ENCODE measurements around the gene UBE2C. TPM values are rescaled to one million over a fixed set of nuclear protein-coding genes. Genes with fewer than 3 reads are reported as not detected.

Gene UBE2C
- total and polyA plus RNA-seq, 5 donors from 2014 or later: 1.2 to 10.0 (median 3.8) TPM

DNA sequence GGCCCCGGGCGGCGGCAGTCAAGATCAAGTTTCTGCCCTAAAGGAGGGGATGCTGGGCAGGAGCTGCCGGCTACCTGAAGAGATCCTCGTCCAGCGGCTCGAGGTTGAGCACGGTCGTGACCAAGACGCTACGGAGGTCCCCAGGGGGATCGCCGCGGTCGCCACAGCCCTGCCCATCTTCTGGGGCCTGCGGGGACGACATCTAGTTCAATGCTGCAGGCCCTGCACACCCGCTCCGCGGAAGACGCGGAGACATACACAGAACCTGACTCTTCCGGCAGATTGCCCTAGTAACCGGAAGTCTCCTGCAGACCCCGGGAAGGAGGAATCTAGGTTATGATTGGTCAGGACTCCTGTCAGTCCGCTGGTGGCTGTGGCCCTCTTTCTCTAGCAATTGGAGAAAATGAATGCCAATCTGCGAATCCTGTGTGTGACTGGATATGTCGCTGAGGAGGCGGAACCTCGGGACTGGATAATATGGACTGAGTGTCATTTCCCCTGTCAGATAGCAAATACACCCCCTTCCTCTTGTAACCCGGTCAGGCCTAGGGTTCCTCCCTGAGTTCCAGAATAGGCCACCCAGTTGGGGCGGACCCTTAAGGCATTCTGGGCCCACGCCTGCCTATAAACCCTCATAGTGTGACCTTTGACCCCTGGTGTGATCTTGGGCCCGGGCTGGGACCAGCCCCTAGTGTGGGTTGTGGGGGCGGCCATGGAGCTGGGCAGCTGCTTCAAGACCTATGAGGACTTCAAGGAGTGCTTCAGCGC, 44.9 kb downstream of the UBE2C start, which contains the start of the genes ACOT8 and ZSWIM3:
Gene ACOT8, minus strand, starts transcription at position 279 of the 768 bp plus-strand sequence. Its CDS starts 77 bp downstream, at position 202.
Gene ZSWIM3, plus strand, starts transcription at position 501 of the 768 bp plus-strand sequence. Its CDS starts 212 bp downstream, at position 713.
- peak; percentile 92 to 100 (median 99) for DNase-seq
- Mint-ChIP-seq H3K4me3 (peak within 1 kb of the TSS; percentile 88 to 99 (median 96)), H3K27me3 (no peaks in the 10 kb centered on the region), H3K27ac (peak within 1 kb of the TSS; percentile 97 to 98 (median 98)), H3K9me3 (peaks cover 0 to 2% (median 0%) of the 10 kb centered on the region in 7 donors), H3K4me1 (peaks cover 15 to 69% (median 37%) of the 10 kb centered on the region in 4 donors), H3K36me3 (peaks cover 5% of the 10 kb centered on the region)
- Histone ChIP-seq H3K27ac (ENCODE audit: insufficient read depth, low read length, poor library complexity, severe bottlenecking) (peak within 1 kb of the TSS; percentile 91), H3K27me3 (ENCODE audit: control insufficient read depth, insufficient read depth, low read length) (no peaks in the 10 kb centered on the region), H3K36me3 (ENCODE audit: control insufficient read depth, insufficient read depth, low read length) (peaks cover 11% of the 10 kb centered on the region), H3K4me1 (ENCODE audit: control insufficient read depth, insufficient read depth, low read length, poor library complexity, severe bottlenecking) (peaks cover 39% of the 10 kb centered on the region), H3K4me3 (ENCODE audit: low read depth, low read length) (peak within 1 kb of the TSS; percentile 83), H3K9me3 (ENCODE audit: control insufficient read depth in 2 of 2, low read length in 2 of 2) (no peaks in the 10 kb centered on the region)
- peak; percentile 98 to 99 for ATAC-seq (ENCODE audit: low read depth in 2 of 2)

DNA sequence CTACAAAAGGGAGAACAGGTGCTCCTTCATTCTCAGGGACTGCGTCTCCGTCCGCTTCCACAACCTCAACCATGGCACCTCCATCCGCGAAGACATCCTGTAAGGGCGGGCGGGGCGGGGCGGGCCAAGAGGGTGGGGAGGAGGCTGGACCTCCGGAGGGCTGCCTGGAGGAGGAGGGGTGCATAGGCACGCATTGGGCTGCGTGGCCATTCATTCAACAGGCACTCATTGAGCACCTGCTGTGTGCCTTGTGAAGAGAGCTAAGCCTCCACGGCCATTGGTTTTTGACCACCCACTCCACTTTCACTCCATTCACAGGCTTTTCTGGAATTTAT, 45.4 kb downstream of the UBE2C start:
- Mint-ChIP-seq H3K27me3 (no peaks in the 10 kb centered on the region), H3K4me3 (peak overlapping the region; percentile 88 to 99 (median 96)), H3K36me3 (peaks cover 4% of the 10 kb centered on the region), H3K4me1 (peaks cover 15 to 68% (median 36%) of the 10 kb centered on the region in 4 donors), H3K27ac (peak overlapping the region; percentile 97 to 98 (median 98)), H3K9me3 (peaks cover 0 to 2% (median 0%) of the 10 kb centered on the region in 7 donors)
- Histone ChIP-seq H3K27ac (ENCODE audit: insufficient read depth, low read length, poor library complexity, severe bottlenecking) (peak overlapping the region; percentile 91), H3K36me3 (ENCODE audit: control insufficient read depth, insufficient read depth, low read length) (peaks cover 11% of the 10 kb centered on the region), H3K27me3 (ENCODE audit: control insufficient read depth, insufficient read depth, low read length) (no peaks in the 10 kb centered on the region), H3K9me3 (ENCODE audit: control insufficient read depth in 2 of 2, low read length in 2 of 2) (no peaks in the 10 kb centered on the region), H3K4me1 (ENCODE audit: control insufficient read depth, insufficient read depth, low read length, poor library complexity, severe bottlenecking) (peaks cover 39% of the 10 kb centered on the region), H3K4me3 (ENCODE audit: low read depth, low read length) (peak overlapping the region; percentile 83)
- peak in 1 of 3 donors; percentile 76 for DNase-seq
- peak in 1 of 2 donors; percentile 2 for ATAC-seq (ENCODE audit: low read depth in 2 of 2)

- Histone ChIP-seq H3K4me1 (ENCODE audit: control insufficient read depth, insufficient read depth, low read length, poor library complexity, severe bottlenecking) (peaks cover 30% of the 10 kb centered on the region), H3K4me3 (ENCODE audit: low read depth, low read length) (no peak overlapping the region), H3K27me3 (ENCODE audit: control insufficient read depth, insufficient read depth, low read length) (no peaks in the 10 kb centered on the region), H3K36me3 (ENCODE audit: control insufficient read depth, insufficient read depth, low read length) (peaks cover 2% of the 10 kb centered on the region), H3K27ac (ENCODE audit: insufficient read depth, low read length, poor library complexity, severe bottlenecking) (no peak overlapping the region), H3K9me3 (ENCODE audit: control insufficient read depth in 2 of 2, low read length in 2 of 2) (no peaks in the 10 kb centered on the region)
- Mint-ChIP-seq H3K27me3 (no peaks in the 10 kb centered on the region), H3K9me3 (peaks cover 0 to 2% (median 0%) of the 10 kb centered on the region in 7 donors), H3K27ac (peak overlapping the region in 1 of 3 donors; percentile 5), H3K36me3 (peaks cover 4% of the 10 kb centered on the region), H3K4me1 (peaks cover 15 to 50% (median 33%) of the 10 kb centered on the region in 4 donors), H3K4me3 (peak overlapping the region in 1 of 4 donors; percentile 90)
- DNase-seq: no peak
- no peak for ATAC-seq (ENCODE audit: low read depth in 2 of 2)
Measured at GRCh38 chr20:45859916-45860315, 47.5 kb downstream of the UBE2C start.

DNA sequence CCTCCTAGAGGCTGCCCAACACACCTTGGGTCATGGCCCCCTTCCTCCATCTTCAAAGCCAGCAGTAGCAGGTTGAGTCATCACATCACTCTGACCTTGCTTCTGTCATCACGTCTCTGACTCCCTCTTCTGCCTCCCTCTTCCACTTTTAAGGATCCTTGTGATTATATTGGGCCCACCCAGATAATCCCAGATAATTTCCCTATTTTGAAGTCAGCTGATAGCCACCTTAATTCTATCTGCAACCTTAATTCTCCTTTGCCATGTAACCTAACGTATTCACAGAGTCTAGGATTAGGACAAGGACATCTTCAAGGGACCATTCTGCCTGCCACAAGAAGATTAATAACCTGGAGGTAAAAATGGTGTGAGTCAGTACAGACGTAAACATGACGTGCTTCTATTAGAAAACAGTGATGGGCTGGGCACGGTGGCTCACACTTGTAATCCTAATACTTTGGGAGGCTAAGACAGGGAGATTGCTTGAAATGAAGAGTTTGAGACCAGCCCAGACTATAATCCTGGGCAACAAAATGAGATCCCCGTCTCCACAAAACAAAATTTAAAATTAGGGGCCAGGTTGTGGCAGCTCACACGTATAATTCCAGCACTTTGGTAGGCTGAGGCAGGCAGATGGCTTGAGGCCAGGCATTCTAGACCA, 48.2 kb downstream of the UBE2C start:
- DNase-seq (no peak), ATAC-seq (ENCODE audit: low read depth in 2 of 2) (no peak)
- Histone ChIP-seq H3K27me3 (ENCODE audit: control insufficient read depth, insufficient read depth, low read length) (no peaks in the 10 kb centered on the region), H3K9me3 (ENCODE audit: control insufficient read depth in 2 of 2, low read length in 2 of 2) (no peaks in the 10 kb centered on the region), H3K27ac (ENCODE audit: insufficient read depth, low read length, poor library complexity, severe bottlenecking) (no peak overlapping the region), H3K36me3 (ENCODE audit: control insufficient read depth, insufficient read depth, low read length) (no peaks in the 10 kb centered on the region), H3K4me3 (ENCODE audit: low read depth, low read length) (no peak overlapping the region), H3K4me1 (ENCODE audit: control insufficient read depth, insufficient read depth, low read length, poor library complexity, severe bottlenecking) (peaks cover 22% of the 10 kb centered on the region)
- Mint-ChIP-seq H3K27me3 (no peaks in the 10 kb centered on the region), H3K4me1 (peaks cover 15 to 45% (median 32%) of the 10 kb centered on the region in 4 donors), H3K9me3 (peaks cover 0 to 2% (median 0%) of the 10 kb centered on the region in 7 donors), H3K36me3 (peaks cover 4% of the 10 kb centered on the region), H3K27ac (no peak overlapping the region), H3K4me3 (peak overlapping the region; percentile 0 to 90 (median 23))

DNA sequence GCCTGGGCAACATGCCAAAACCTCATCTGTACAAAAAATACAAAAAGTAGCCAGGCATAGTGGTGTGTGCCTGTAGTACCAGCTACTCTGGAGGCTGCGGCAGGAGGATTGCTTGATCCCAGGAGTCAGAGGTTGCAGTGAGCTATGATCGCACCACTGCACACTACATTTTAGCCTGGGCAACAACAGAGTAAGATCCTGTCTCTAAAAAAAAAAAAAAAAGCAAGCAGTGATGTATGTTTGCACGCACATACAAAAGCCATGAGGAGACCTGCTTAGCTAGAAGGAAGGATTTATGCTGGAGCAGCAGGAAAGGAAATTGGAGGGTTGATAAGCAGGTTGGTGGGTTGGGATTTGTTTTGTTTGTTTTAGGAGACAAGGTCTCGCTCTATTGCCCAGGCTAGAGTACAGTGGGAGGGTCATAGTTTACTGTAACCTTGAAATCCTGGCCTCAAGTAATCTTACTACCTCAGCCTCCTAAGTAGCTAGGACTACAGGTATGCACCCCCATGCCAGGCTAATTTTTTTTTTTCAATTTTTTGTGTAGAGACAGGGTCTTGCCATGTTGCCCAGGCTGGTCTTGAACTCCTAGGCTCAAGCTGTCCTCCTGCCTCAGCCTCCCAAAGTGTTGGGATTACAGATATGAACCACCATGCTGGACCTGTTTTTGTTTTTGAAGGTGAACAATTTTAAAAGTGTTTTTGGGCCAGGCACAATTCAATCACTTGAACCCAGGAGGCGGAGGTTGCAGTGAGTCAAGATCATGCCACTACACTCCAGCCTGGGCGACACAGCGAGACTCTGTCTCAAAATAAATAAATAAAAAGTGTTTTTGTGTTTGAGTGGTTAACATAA, 49.0 kb downstream of the UBE2C start:
- no peaks in the 10 kb centered on the region for H3K27me3 ChIP-seq (ENCODE audit: control insufficient read depth, insufficient read depth, low read length)
- no peak overlapping the region for H3K27ac Mint-ChIP-seq
- H3K36me3 Mint-ChIP-seq: peaks cover 4% of the 10 kb centered on the region
- no peaks in the 10 kb centered on the region for H3K27me3 Mint-ChIP-seq
- no peak overlapping the region for H3K27ac ChIP-seq (ENCODE audit: insufficient read depth, low read length, poor library complexity, severe bottlenecking)
- H3K4me3 ChIP-seq (ENCODE audit: low read depth, low read length): no peak overlapping the region
- peaks cover 15% of the 10 kb centered on the region for H3K4me1 ChIP-seq (ENCODE audit: control insufficient read depth, insufficient read depth, low read length, poor library complexity, severe bottlenecking)
- ATAC-seq (ENCODE audit: low read depth in 2 of 2): no peak
- no peak overlapping the region for H3K4me3 Mint-ChIP-seq
- H3K9me3 ChIP-seq (ENCODE audit: control insufficient read depth in 2 of 2, low read length in 2 of 2): no peaks in the 10 kb centered on the region
- DNase-seq: no peak
- no peaks in the 10 kb centered on the region for H3K36me3 ChIP-seq (ENCODE audit: control insufficient read depth, insufficient read depth, low read length)
- peaks cover 0 to 2% (median 0%) of the 10 kb centered on the region in 7 donors for H3K9me3 Mint-ChIP-seq
- H3K4me1 Mint-ChIP-seq: peaks cover 15 to 43% (median 29%) of the 10 kb centered on the region in 4 donors

GRCh38 chr20:45863543-45864470, 51.4 kb downstream of the UBE2C start:
- H3K9me3 ChIP-seq (ENCODE audit: control insufficient read depth in 2 of 2, low read length in 2 of 2): no peaks in the 10 kb centered on the region
- Mint-ChIP-seq H3K27me3 (no peaks in the 10 kb centered on the region), H3K9me3 (no peaks in the 10 kb centered on the region), H3K4me1 (peaks cover 11 to 29% (median 17%) of the 10 kb centered on the region in 4 donors), H3K27ac (peak overlapping the region in 1 of 3 donors; percentile 80), H3K36me3 (peaks cover 9% of the 10 kb centered on the region), H3K4me3 (no peak overlapping the region)
- no peaks in the 10 kb centered on the region for H3K36me3 ChIP-seq (ENCODE audit: control insufficient read depth, insufficient read depth, low read length)
- no peak overlapping the region for H3K27ac ChIP-seq (ENCODE audit: insufficient read depth, low read length, poor library complexity, severe bottlenecking)
- no peaks in the 10 kb centered on the region for H3K4me1 ChIP-seq (ENCODE audit: control insufficient read depth, insufficient read depth, low read length, poor library complexity, severe bottlenecking)
- DNase-seq (no peak), ATAC-seq (ENCODE audit: low read depth in 2 of 2) (no peak)
- H3K4me3 ChIP-seq (ENCODE audit: low read depth, low read length): no peak overlapping the region
- H3K27me3 ChIP-seq (ENCODE audit: control insufficient read depth, insufficient read depth, low read length): no peaks in the 10 kb centered on the region
